Activated B cell treated with CpG ODN at 0.5 μM for 24 hours (primary cell): ENCODE measurements around the gene CCDC81. TPM values are rescaled to one million over a fixed set of nuclear protein-coding genes. Genes with fewer than 3 reads are reported as not detected.
"Not testable (repeated sequence)": the region's sequence is repeated elsewhere in the genome, so short reads cannot be mapped to it uniquely, and the experiment has no call there.

Experiments used
- ATAC-seq: fragments of 200-7000 bp; cut with Tn5 transposase; one replicate; pipeline ENCODE4 v1.10.0; 2021; ENCODE audit warnings: low read depth, mild to moderate bottlenecking, moderate library complexity
- CTCF ChIA-PET: fragments of 350-600 bp; sonication (Branson Sonifier 250); formaldehyde crosslinking; loops from one replicate; lab custom pipeline; 2021; ENCODE audit warnings: antibody characterized with exemption; lab: Charles Lee
- POLR2A ChIA-PET: fragments of 350-600 bp; sonication (Branson Sonifier 250); formaldehyde crosslinking; loops from one replicate; lab custom pipeline; 2021; ENCODE audit warnings: antibody characterized with exemption; lab: Charles Lee
- DNase-seq: peaks from one replicate; pipeline ENCODE4 v3.0.0; 2022
- H3K27ac Mint-ChIP-seq: one replicate; pipeline ENCODE4 v1.8.0; 2020; ENCODE audit warnings: mixed read lengths
- H3K27me3 Mint-ChIP-seq: one replicate; pipeline ENCODE4 v1.8.0; 2021; ENCODE audit warnings: mixed read lengths
- H3K36me3 Mint-ChIP-seq: one replicate; pipeline ENCODE4 v1.8.0; 2021; ENCODE audit warnings: low read depth, mixed read lengths
- H3K4me1 Mint-ChIP-seq: one replicate; pipeline ENCODE4 v1.8.0; 2021; ENCODE audit warnings: mixed read lengths
- H3K4me3 Mint-ChIP-seq: one replicate; pipeline ENCODE4 v1.8.0; 2020; ENCODE audit warnings: mild to moderate bottlenecking, mixed read lengths
- H3K9me3 Mint-ChIP-seq: one replicate; pipeline ENCODE4 v1.8.0; 2020; ENCODE audit warnings: mixed read lengths
- CTCF ChIP-seq: fragments of 200-600 bp; IDR thresholded peaks from one replicate; pipeline ENCODE4 v1.8.0; 2022; ENCODE audit warnings: antibody characterized with exemption, mild to moderate bottlenecking
- intact Hi-C: fragments of 100-400 bp; cut with micrococcal nuclease; formaldehyde crosslinking; loops from one replicate; pipeline ENCODE4 v1.15.1; 2024
- total RNA-seq: library from RNA; stranded (reverse); gene quantifications from 2 replicates; pipeline ENCODE4 v1.2.3, GENCODE V29; 2022

Gene CCDC81
- total RNA-seq, 1 donor from 2014 or later, result 0.82 TPM

- intact Hi-C loops, result no loop called here
- ATAC-seq (no peak), DNase-seq (no peak)
- H3K27ac Mint-ChIP-seq, result no peak overlapping the region
- ChIA-PET CTCF (no interaction called here), POLR2A (no interaction called here)
- H3K36me3 Mint-ChIP-seq, result no peaks in the 10 kb centered on the region
- H3K4me1 Mint-ChIP-seq, result no peaks in the 10 kb centered on the region
- no peaks in the 10 kb centered on the region for H3K27me3 Mint-ChIP-seq
- H3K9me3 Mint-ChIP-seq, result peaks cover 6% of the 10 kb centered on the region
- H3K4me3 Mint-ChIP-seq, result no peak overlapping the region
- TF ChIP-seq CTCF, result no peak
Observed at GRCh38 chr11:86421946-86422345, 47.3 kb downstream of the CCDC81 start.

GRCh38 chr11:86422371-86422770 lies 47.7 kb downstream of the CCDC81 start:
- Mint-ChIP-seq H3K4me1 (no peaks in the 10 kb centered on the region), H3K9me3 (peaks cover 6% of the 10 kb centered on the region), H3K27ac (no peak overlapping the region), H3K27me3 (no peaks in the 10 kb centered on the region), H3K4me3 (no peak overlapping the region), H3K36me3 (no peaks in the 10 kb centered on the region)
- ATAC-seq (no peak), DNase-seq (no peak)
- TF ChIP-seq CTCF, result no peak
- ChIA-PET POLR2A (no interaction called here), CTCF (no interaction called here)
- intact Hi-C loops, result no loop called here

- POLR2A ChIA-PET, H3K36me3 Mint-ChIP-seq, H3K4me1 Mint-ChIP-seq, H3K4me3 Mint-ChIP-seq, intact Hi-C loops, H3K27me3 Mint-ChIP-seq, DNase-seq, H3K27ac Mint-ChIP-seq, H3K9me3 Mint-ChIP-seq, ATAC-seq, CTCF ChIA-PET: not testable (repeated sequence)
Observed at GRCh38 chr11:86423488-86423887, 48.8 kb downstream of the CCDC81 start.

GRCh38 chr11:86427441-86427840 lies 52.8 kb downstream of the CCDC81 start:
- no peak overlapping the region for H3K27ac Mint-ChIP-seq
- H3K9me3 Mint-ChIP-seq, result peaks cover 6% of the 10 kb centered on the region
- POLR2A ChIA-PET, result no interaction called here
- intact Hi-C loops, result no loop called here
- TF ChIP-seq CTCF, result no peak
- H3K4me1 Mint-ChIP-seq, result no peaks in the 10 kb centered on the region
- ATAC-seq (no peak), DNase-seq (no peak)
- H3K36me3 Mint-ChIP-seq, result no peaks in the 10 kb centered on the region
- no peak overlapping the region for H3K4me3 Mint-ChIP-seq
- CTCF ChIA-PET, result no interaction called here
- H3K27me3 Mint-ChIP-seq, result peaks cover 2% of the 10 kb centered on the region

- DNase-seq, result no peak
- no peak for ATAC-seq
- CTCF ChIA-PET, result no interaction called here
Observed at GRCh38 chr11:86431258-86431657, 56.6 kb downstream of the CCDC81 start.

GRCh38 chr11:86433361-86434095 lies 58.8 kb downstream of the CCDC81 start:
- H3K36me3 Mint-ChIP-seq, H3K4me1 Mint-ChIP-seq, intact Hi-C loops, H3K27ac Mint-ChIP-seq, CTCF ChIA-PET, ATAC-seq, POLR2A ChIA-PET, DNase-seq, H3K27me3 Mint-ChIP-seq, H3K9me3 Mint-ChIP-seq, H3K4me3 Mint-ChIP-seq: not testable (repeated sequence)

More at GRCh38 chr11:86431258-86431657, 56.6 kb downstream of the CCDC81 start:
- intact Hi-C loops, result no loop called here
- H3K9me3 Mint-ChIP-seq, result peaks cover 6% of the 10 kb centered on the region
- POLR2A ChIA-PET, result no interaction called here
- no peak overlapping the region for H3K27ac Mint-ChIP-seq
- H3K4me1 Mint-ChIP-seq, result no peaks in the 10 kb centered on the region
- no peaks in the 10 kb centered on the region for H3K36me3 Mint-ChIP-seq
- no peak for TF ChIP-seq CTCF
- H3K4me3 Mint-ChIP-seq, result peak overlapping the region; percentile 47
- peaks cover 2% of the 10 kb centered on the region for H3K27me3 Mint-ChIP-seq
